CD14-positive monocyte (primary cell): ENCODE data around the gene PRRC2B. TPM values are rescaled to one million over a fixed set of nuclear protein-coding genes. Genes with fewer than 3 reads are reported as not detected.

Experiments
- DNase-seq, 3 donors: peaks; one replicate each; pipeline ENCODE4 v3.0.0-alpha.2; 2011 to 2022
- H2AFZ ChIP-seq: 2 replicates; pipeline ENCODE4 v1.6.0; 2012; ENCODE audit warnings: mild to moderate bottlenecking, low read depth, low read length, inconsistent platforms; ENCODE audit not compliant: insufficient read depth, poor library complexity, severe bottlenecking
- H3K27ac ChIP-seq, 2 donors: 1 replicate in 1 of 2; 2 replicates in 1 of 2; pipeline ENCODE4 v1.5.1; 2012 to 2013; ENCODE audit warnings: low read length in 2 of 2, control low read depth in 1 of 2, inconsistent platforms in 1 of 2, low read depth in 1 of 2, mild to moderate bottlenecking in 1 of 2
- H3K27me3 ChIP-seq, 2 donors: one replicate each; pipeline versions ENCODE4 v1.6.0 to v1.6.1; 2011 to 2013; ENCODE audit warnings: low read length in 2 of 2; ENCODE audit not compliant: control insufficient read depth in 2 of 2, insufficient read depth in 2 of 2
- H3K36me3 ChIP-seq, 2 donors: replicated peaks in 1 of 2; 1 replicate in 1 of 2; 2 replicates in 1 of 2; pipeline versions ENCODE4 v1.5.1 to v1.6.1; 2012 to 2013; ENCODE audit warnings: low read length in 2 of 2, control low read depth in 1 of 2, inconsistent platforms in 1 of 2, mild to moderate bottlenecking in 1 of 2; ENCODE audit not compliant: insufficient read depth in 2 of 2, control insufficient read depth in 1 of 2
- H3K4me1 ChIP-seq, 2 donors: 1 replicate in 1 of 2; 2 replicates in 1 of 2; pipeline versions ENCODE4 v1.5.1 to v1.6.1; 2012 to 2013; ENCODE audit warnings: low read length in 2 of 2, control low read depth in 1 of 2, inconsistent platforms in 1 of 2, mild to moderate bottlenecking in 1 of 2, moderate library complexity in 1 of 2; ENCODE audit not compliant: insufficient read depth in 2 of 2, control insufficient read depth in 1 of 2
- H3K4me2 ChIP-seq: replicated peaks from 2 replicates; pipeline ENCODE3; 2012; ENCODE audit warnings: low read length, moderate library complexity, mild to moderate bottlenecking; ENCODE audit not compliant: poor library complexity, severe bottlenecking; ENCODE audit errors: extremely low read depth
- H3K4me3 ChIP-seq, 3 experiments: fragments of 200-600 bp in 1 of 3; sonication (generic) in 1 of 3; replicated peaks in 1 of 3; 1 replicate in 2 of 3; 2 replicates in 1 of 3; pipeline ENCODE4 v1.5.1; 2011 to 2013; ENCODE audit warnings: low read length in 3 of 3, mild to moderate bottlenecking in 3 of 3, control low read depth in 2 of 3, low read depth in 2 of 3, inconsistent platforms in 1 of 3, moderate library complexity in 1 of 3
- H3K79me2 ChIP-seq: 2 replicates; pipeline ENCODE4 v1.6.0; 2012; ENCODE audit warnings: mild to moderate bottlenecking, control low read depth, inconsistent platforms, low read length, moderate library complexity; ENCODE audit not compliant: insufficient read depth
- H3K9ac ChIP-seq: 2 replicates; pipeline ENCODE4 v1.6.0; 2017; ENCODE audit warnings: low read length, mild to moderate bottlenecking; ENCODE audit not compliant: insufficient read depth, poor library complexity, severe bottlenecking
- H3K9me3 ChIP-seq, 2 donors: replicated peaks in 1 of 2; 1 replicate in 1 of 2; 2 replicates in 1 of 2; pipeline versions ENCODE4 v1.5.1 to v1.6.1; 2012 to 2013; ENCODE audit warnings: low read length in 2 of 2, control low read depth in 1 of 2; ENCODE audit not compliant: control insufficient read depth in 1 of 2, insufficient read depth in 1 of 2
- H4K20me1 ChIP-seq: 2 replicates; pipeline ENCODE4 v1.6.0; 2012; ENCODE audit warnings: mild to moderate bottlenecking, low read length, control low read depth, moderate library complexity; ENCODE audit not compliant: insufficient read depth
- H3K27ac Mint-ChIP-seq, 7 donors: one replicate each; pipeline ENCODE4 v1.8.0; 2020; ENCODE audit warnings: mild to moderate bottlenecking in 7 of 7, mixed read lengths in 7 of 7, moderate library complexity in 6 of 7, inconsistent platforms in 2 of 7
- H3K27me3 Mint-ChIP-seq, 3 donors: one replicate each; pipeline ENCODE4 v1.8.0; 2021 to 2022; ENCODE audit warnings: low read depth in 3 of 3, mild to moderate bottlenecking in 3 of 3, mixed read lengths in 3 of 3, moderate library complexity in 3 of 3, inconsistent platforms in 1 of 3
- H3K36me3 Mint-ChIP-seq, 2 donors: one replicate each; pipeline ENCODE4 v1.8.0; 2020; ENCODE audit warnings: mixed read lengths in 2 of 2, inconsistent platforms in 1 of 2, mild to moderate bottlenecking in 1 of 2
- H3K4me1 Mint-ChIP-seq: one replicate; pipeline ENCODE4 v1.8.0; 2020; ENCODE audit warnings: mild to moderate bottlenecking, mixed read lengths
- H3K4me3 Mint-ChIP-seq, 2 donors: one replicate each; pipeline ENCODE4 v1.8.0; 2020; ENCODE audit warnings: mild to moderate bottlenecking in 2 of 2, mixed read lengths in 2 of 2, moderate library complexity in 1 of 2
- H3K9me3 Mint-ChIP-seq, 7 donors: one replicate each; pipeline ENCODE4 v1.8.0; 2020 to 2022; ENCODE audit warnings: mixed read lengths in 7 of 7, mild to moderate bottlenecking in 6 of 7, moderate library complexity in 6 of 7, inconsistent platforms in 2 of 7
- WGBS: methylation state at CpG from one replicate; pipeline ENCODE4 v1.1.5; 2013; ENCODE audit warnings: missing lambda C conversion rate; ENCODE audit not compliant: insufficient coverage; 5-methylcytosine and 5-hydroxymethylcytosine counted together
- intact Hi-C, 2 donors: fragments of 100-400 bp; cut with micrococcal nuclease; formaldehyde crosslinking; loops; one replicate each; pipeline versions ENCODE4 v1.15.0 to v1.15.1; 2023
- polyA plus RNA-seq, 3 donors: library from polyadenylated mRNA; depleted of rRNA in 1 of 3; unstranded in 2 of 3; stranded (reverse) in 1 of 3; fragments of 300-500 nt in 2 of 3; fragments of >200 nt in 1 of 3; fragmentation: Illumina TruSeq in 2 of 3; gene quantifications; 1 replicate in 2 of 3; 2 replicates in 1 of 3; pipeline ENCODE4 v1.2.3, GENCODE V29; 2012 to 2021
- TF ChIP-seq, protein P1 (sequence below): fragments of 200-600 bp; IDR thresholded peaks from one replicate; pipeline ENCODE4 v1.8.0; 2022; ENCODE audit warnings: antibody characterized with exemption, mild to moderate bottlenecking

The PRRC2B gene
- polyA plus RNA-seq, 3 donors: 2.8 to 36.2 (median 8.6) TPM

DNA sequence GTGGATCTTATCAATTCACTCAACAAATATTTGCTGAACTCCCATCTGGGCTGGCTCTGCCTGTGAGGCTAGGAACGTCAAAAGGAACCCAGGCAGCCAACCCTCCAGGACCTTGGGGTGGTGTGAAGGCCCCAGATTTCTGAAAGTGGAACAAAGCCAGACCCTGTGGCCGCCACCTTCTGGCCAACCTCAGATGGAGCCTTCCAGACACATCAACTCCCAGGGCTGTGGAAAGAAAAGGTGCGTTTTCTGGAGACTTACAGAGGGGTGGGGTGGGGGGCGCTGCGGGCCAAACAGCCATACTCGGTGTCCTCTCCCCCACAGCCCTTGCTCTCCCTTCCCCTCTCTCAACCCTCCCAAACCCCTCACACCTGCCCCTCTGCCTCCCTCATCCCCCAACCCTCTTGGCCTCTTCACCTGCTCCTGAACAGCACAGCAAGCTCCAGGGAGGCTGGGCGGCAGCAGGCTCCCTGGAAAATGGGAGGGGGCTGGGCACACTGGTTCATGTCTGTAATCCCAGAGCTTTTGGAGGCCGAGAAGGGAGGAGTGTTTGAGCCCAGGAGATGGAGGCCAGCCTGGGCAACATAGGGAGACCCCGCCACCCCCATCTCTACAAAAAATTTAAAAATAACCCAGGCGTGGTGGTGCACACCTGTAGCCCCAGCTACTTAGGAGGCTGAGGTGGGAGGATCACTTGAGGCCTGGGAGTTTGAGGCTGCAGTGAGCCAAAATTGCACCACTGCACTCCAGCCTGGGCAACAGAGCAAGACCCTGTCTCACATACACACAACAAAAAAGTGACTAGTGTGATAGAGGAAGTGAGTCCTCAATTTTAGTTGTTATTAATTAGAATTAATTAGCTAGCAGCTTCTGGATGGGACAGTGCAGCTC is 45.0 kb upstream of the PRRC2B start:
- Histone ChIP-seq H3K9me3 (no peaks in the 10 kb centered on the region), H2AFZ (peak overlapping the region; percentile 95), H3K4me2 (no peak overlapping the region), H3K4me3 (no peak overlapping the region), H3K9ac (no peak overlapping the region), H4K20me1 (no peaks in the 10 kb centered on the region), H3K79me2 (no peaks in the 10 kb centered on the region), H3K27ac (no peak overlapping the region), H3K4me1 (peaks cover 11% of the 10 kb centered on the region in 2 donors), H3K36me3 (no peaks in the 10 kb centered on the region), H3K27me3 (no peaks in the 10 kb centered on the region)
- H3K4me1 Mint-ChIP-seq: peaks cover 19% of the 10 kb centered on the region
- intact Hi-C loops: loop anchor here in 1 of 2 donors (5.0 kb wide), 1 partner anchor 128 kb away; no protein-coding TSS in a partner anchor
- H3K27ac Mint-ChIP-seq: peak overlapping the region in 1 of 7 donors; percentile 71
- DNase-seq: no peak
- H3K27me3 Mint-ChIP-seq: peaks cover 0 to 2% (median 1%) of the 10 kb centered on the region in 3 donors
- H3K4me3 Mint-ChIP-seq: no peak overlapping the region
- 86% methylated on average over 1 of the region's 10 CpGs for WGBS
- H3K9me3 Mint-ChIP-seq: peaks cover 0 to 5% (median 3%) of the 10 kb centered on the region in 7 donors
- TF ChIP-seq, protein P1, sequence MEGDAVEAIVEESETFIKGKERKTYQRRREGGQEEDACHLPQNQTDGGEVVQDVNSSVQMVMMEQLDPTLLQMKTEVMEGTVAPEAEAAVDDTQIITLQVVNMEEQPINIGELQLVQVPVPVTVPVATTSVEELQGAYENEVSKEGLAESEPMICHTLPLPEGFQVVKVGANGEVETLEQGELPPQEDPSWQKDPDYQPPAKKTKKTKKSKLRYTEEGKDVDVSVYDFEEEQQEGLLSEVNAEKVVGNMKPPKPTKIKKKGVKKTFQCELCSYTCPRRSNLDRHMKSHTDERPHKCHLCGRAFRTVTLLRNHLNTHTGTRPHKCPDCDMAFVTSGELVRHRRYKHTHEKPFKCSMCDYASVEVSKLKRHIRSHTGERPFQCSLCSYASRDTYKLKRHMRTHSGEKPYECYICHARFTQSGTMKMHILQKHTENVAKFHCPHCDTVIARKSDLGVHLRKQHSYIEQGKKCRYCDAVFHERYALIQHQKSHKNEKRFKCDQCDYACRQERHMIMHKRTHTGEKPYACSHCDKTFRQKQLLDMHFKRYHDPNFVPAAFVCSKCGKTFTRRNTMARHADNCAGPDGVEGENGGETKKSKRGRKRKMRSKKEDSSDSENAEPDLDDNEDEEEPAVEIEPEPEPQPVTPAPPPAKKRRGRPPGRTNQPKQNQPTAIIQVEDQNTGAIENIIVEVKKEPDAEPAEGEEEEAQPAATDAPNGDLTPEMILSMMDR: no peak
- H3K36me3 Mint-ChIP-seq: no peaks in the 10 kb centered on the region

DNA sequence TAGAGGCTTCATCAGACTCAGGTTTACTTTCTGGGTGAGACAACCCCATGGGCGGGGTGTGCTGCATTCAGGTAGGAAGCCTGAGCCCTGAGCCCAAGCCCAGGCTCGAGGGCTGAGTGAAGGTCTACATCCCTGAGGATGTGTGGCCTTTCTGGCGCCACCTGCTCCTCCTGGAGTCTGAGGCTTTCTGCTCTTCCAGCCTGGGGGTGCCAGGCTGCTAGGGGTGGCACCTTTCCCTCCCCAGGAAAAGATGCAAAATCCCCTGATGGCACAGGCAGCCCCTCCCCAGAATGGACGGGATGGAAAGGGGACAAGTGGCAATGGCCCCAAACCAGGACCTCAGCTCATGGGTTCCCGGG is 44.4 kb upstream of the PRRC2B start:
- Histone ChIP-seq H3K4me3 (peak overlapping the region in 1 of 3 experiments; percentile 73), H3K79me2 (no peaks in the 10 kb centered on the region), H3K4me2 (peak overlapping the region; percentile 72), H2AFZ (peak overlapping the region; percentile 95), H3K36me3 (no peaks in the 10 kb centered on the region), H3K27me3 (no peaks in the 10 kb centered on the region), H3K9ac (peak overlapping the region; percentile 27), H4K20me1 (no peaks in the 10 kb centered on the region), H3K9me3 (no peaks in the 10 kb centered on the region), H3K4me1 (peaks cover 11% of the 10 kb centered on the region in 2 donors), H3K27ac (no peak overlapping the region)
- Mint-ChIP-seq H3K27me3 (peaks cover 0 to 2% (median 1%) of the 10 kb centered on the region in 3 donors), H3K4me1 (peaks cover 17% of the 10 kb centered on the region), H3K27ac (peak overlapping the region in 3 of 7 donors; percentile 40 to 60 (median 50)), H3K36me3 (no peaks in the 10 kb centered on the region), H3K4me3 (peak overlapping the region; percentile 80 to 93), H3K9me3 (peaks cover 0 to 5% (median 3%) of the 10 kb centered on the region in 7 donors)
- 69% methylated on average over 5 of the region's 5 CpGs for WGBS
- TF ChIP-seq, protein P1: no peak
- intact Hi-C loops: loop anchor here in 1 of 2 donors (5.0 kb wide), 1 partner anchor 128 kb away; no protein-coding TSS in a partner anchor
- no peak for DNase-seq
